VCaP (cell line): Measurements from ENCODE around the gene PKNOX2.

ENCODE experiments used
- H3K27ac ChIP-seq: fragments of 450-650 bp; 2 replicates; pipeline ENCODE4 v1.5.1; 2017
- CTCF ChIP-seq: fragments of 450-650 bp; conservative IDR thresholded peaks from 2 replicates; pipeline ENCODE4 v1.5.1; 2017; ENCODE audit warnings: mild to moderate bottlenecking, moderate library complexity

Gene PKNOX2

GRCh38 chr11:125442946-125443345 lies 278.4 kb downstream of the PKNOX2 start:
- no peak for TF ChIP-seq CTCF
- H3K27ac ChIP-seq: no peak overlapping the region

- no peak overlapping the region for H3K27ac ChIP-seq
- no peak for TF ChIP-seq CTCF
Observed at GRCh38 chr11:125443767-125444311, 279.3 kb downstream of the PKNOX2 start.

GRCh38 chr11:125445731-125446130 lies 281.2 kb downstream of the PKNOX2 start:
- TF ChIP-seq CTCF: no peak
- H3K27ac ChIP-seq: no peak overlapping the region

- no peak for TF ChIP-seq CTCF
- H3K27ac ChIP-seq: no peak overlapping the region
Observed at GRCh38 chr11:125446279-125446678, 281.7 kb downstream of the PKNOX2 start.

- no peak for TF ChIP-seq CTCF
- H3K27ac ChIP-seq: no peak overlapping the region
Observed at GRCh38 chr11:125447721-125448120, 283.2 kb downstream of the PKNOX2 start.

GRCh38 chr11:125448136-125448535 lies 283.6 kb downstream of the PKNOX2 start:
- no peak for TF ChIP-seq CTCF
- H3K27ac ChIP-seq: no peak overlapping the region

- no peak for TF ChIP-seq CTCF
- no peak overlapping the region for H3K27ac ChIP-seq
Observed at GRCh38 chr11:125449565-125449964, 285.0 kb downstream of the PKNOX2 start.
